CD4-positive, alpha-beta memory T cell (primary cell): ENCODE results near the gene UBR1. TPM values are rescaled to one million over a fixed set of nuclear protein-coding genes. Genes with fewer than 3 reads are reported as not detected.

ENCODE experiments used
- CTCF ChIA-PET: fragments of 350-600 bp; sonication (Branson Sonifier 250); formaldehyde crosslinking; loops from one replicate; lab custom pipeline; 2021; ENCODE audit warnings: inconsistent platforms; ENCODE audit not compliant: partially characterized antibody; lab: Charles Lee
- POLR2A ChIA-PET: fragments of 350-600 bp; sonication (Branson Sonifier 250); formaldehyde crosslinking; loops from one replicate; lab custom pipeline; 2021; ENCODE audit not compliant: partially characterized antibody; lab: Charles Lee
- DNase-seq, 5 donors: peaks; one replicate each; pipeline versions ENCODE4 v3.0.0 to v3.0.0-alpha.2; 2020 to 2022; ENCODE audit warnings: mixed read lengths in 1 of 5
- H3K27ac ChIP-seq: one replicate; pipeline ENCODE4 v1.7.0; 2013; ENCODE audit warnings: low read depth, low read length
- H3K27me3 ChIP-seq: 2 replicates; pipeline ENCODE4 v1.7.0; 2013; ENCODE audit warnings: mild to moderate bottlenecking, low read length, moderate library complexity; ENCODE audit not compliant: insufficient read depth
- H3K36me3 ChIP-seq: 2 replicates; pipeline ENCODE4 v1.7.0; 2013; ENCODE audit warnings: mild to moderate bottlenecking, low read length, moderate library complexity; ENCODE audit not compliant: insufficient read depth
- H3K4me1 ChIP-seq: 2 replicates; pipeline ENCODE4 v1.7.0; 2013; ENCODE audit warnings: mild to moderate bottlenecking, low read length, moderate library complexity; ENCODE audit not compliant: insufficient read depth
- H3K4me3 ChIP-seq, 2 donors: one replicate each; pipeline ENCODE4 v1.7.0; 2013; ENCODE audit warnings: low read length in 2 of 2, mild to moderate bottlenecking in 1 of 2
- H3K9me3 ChIP-seq, 2 donors: one replicate each; pipeline ENCODE4 v1.7.0; 2013; ENCODE audit warnings: low read length in 2 of 2, control low read depth in 1 of 2; ENCODE audit not compliant: control insufficient read depth in 1 of 2
- H3K27ac Mint-ChIP-seq, 7 donors: one replicate each; pipeline ENCODE4 v1.8.0; 2020 to 2021; ENCODE audit warnings: mixed read lengths in 7 of 7, mild to moderate bottlenecking in 6 of 7, inconsistent platforms in 3 of 7, moderate library complexity in 3 of 7
- H3K27me3 Mint-ChIP-seq, 2 donors: one replicate each; pipeline ENCODE4 v1.8.0; 2020 to 2021; ENCODE audit warnings: mixed read lengths in 2 of 2
- H3K36me3 Mint-ChIP-seq, 2 donors: one replicate each; pipeline ENCODE4 v1.8.0; 2020 to 2021; ENCODE audit warnings: mixed read lengths in 2 of 2, inconsistent platforms in 1 of 2, mild to moderate bottlenecking in 1 of 2
- H3K4me1 Mint-ChIP-seq, 4 donors: one replicate each; pipeline ENCODE4 v1.8.0; 2020 to 2021; ENCODE audit warnings: mixed read lengths in 4 of 4, mild to moderate bottlenecking in 1 of 4
- H3K4me3 Mint-ChIP-seq, 8 donors: one replicate each; pipeline ENCODE4 v1.8.0; 2020 to 2021; ENCODE audit warnings: mixed read lengths in 8 of 8, mild to moderate bottlenecking in 7 of 8, moderate library complexity in 6 of 8, inconsistent platforms in 3 of 8
- H3K9me3 Mint-ChIP-seq, 8 donors: one replicate each; pipeline ENCODE4 v1.8.0; 2020 to 2021; ENCODE audit warnings: mixed read lengths in 8 of 8, mild to moderate bottlenecking in 5 of 8, inconsistent platforms in 3 of 8, moderate library complexity in 1 of 8
- intact Hi-C: fragments of 100-400 bp; cut with micrococcal nuclease; formaldehyde crosslinking; loops from one replicate; pipeline ENCODE4 v1.15.1; 2023
- polyA plus RNA-seq, 2 donors: library from polyadenylated mRNA; unstranded; fragments of 300-500 nt; fragmentation: Illumina TruSeq; gene quantifications; one replicate each; pipeline ENCODE4 v1.2.3, GENCODE V29; 2021
- total RNA-seq, 2 experiments: library from RNA; stranded (reverse); gene quantifications; one replicate each; pipeline ENCODE4 v1.2.3, GENCODE V29; 2021

UBR1 gene
- 10 to 100 TPM; 48.5 to 50.6 TPM for total RNA-seq
- polyA plus RNA-seq, result 10 to 100 TPM; 12.9 to 19.0 TPM

- H3K27ac Mint-ChIP-seq, result peak within 1 kb of the TSS; percentile 98 to 100 (median 99)
- H3K4me1 ChIP-seq, result peaks cover 47% of the 10 kb centered on the region
- H3K4me3 ChIP-seq, result peak within 1 kb of the TSS; percentile 68 to 87
- ChIA-PET CTCF (interaction anchor here (1.0 to 1.7 kb wide), 6 partner anchors 11 to 98 kb away, joined by 3 to 6 read pairs (median 4); partner anchors contain the start of gene CCNDBP1), POLR2A (interaction anchor here (0.6 to 2.3 kb wide), 12 partner anchors 8 to 833 kb away, joined by 3 to 12 read pairs (median 4); partner anchors contain the start of genes CCNDBP1, GANC, TMEM62 and TMEM87A)
- peaks cover 0 to 2% of the 10 kb centered on the region in 2 donors for H3K27me3 Mint-ChIP-seq
- intact Hi-C loops, result loop anchor here (1.0 to 5.0 kb wide), 5 partner anchors 17 to 224 kb away; partner anchors contain the start of genes CCNDBP1, LCMT2 and TMEM62
- H3K27ac ChIP-seq, result peak within 1 kb of the TSS; percentile 93
- H3K9me3 ChIP-seq, result no peaks in the 10 kb centered on the region
- peaks cover 35 to 56% (median 47%) of the 10 kb centered on the region in 4 donors for H3K4me1 Mint-ChIP-seq
- H3K36me3 ChIP-seq, result peaks cover 4% of the 10 kb centered on the region
- H3K4me3 Mint-ChIP-seq, result peak within 1 kb of the TSS; percentile 87 to 98 (median 94)
- no peaks in the 10 kb centered on the region for H3K9me3 Mint-ChIP-seq
- H3K27me3 ChIP-seq, result no peaks in the 10 kb centered on the region
- DNase-seq, result peak; percentile 88 to 92 (median 90)
- peaks cover 18 to 38% of the 10 kb centered on the region in 2 donors for H3K36me3 Mint-ChIP-seq
These were observed at the start of gene UBR1 for GRCh38 chr15:43105778-43106485. Gene UBR1, minus strand, starts transcription at chr15:43106038. Its CDS starts 16 bp downstream, at chr15:43106022.

- H3K27ac ChIP-seq, result no peak overlapping the region
- peaks cover 28% of the 10 kb centered on the region for H3K4me1 ChIP-seq
- no peak overlapping the region for H3K4me3 ChIP-seq
- H3K9me3 Mint-ChIP-seq, result no peaks in the 10 kb centered on the region
- H3K27ac Mint-ChIP-seq, result no peak overlapping the region
- H3K36me3 Mint-ChIP-seq, result peaks cover 26 to 30% of the 10 kb centered on the region in 2 donors
- POLR2A ChIA-PET, result no interaction called here
- CTCF ChIA-PET, result no interaction called here
- no peak for DNase-seq
- no peaks in the 10 kb centered on the region for H3K27me3 ChIP-seq
- no peaks in the 10 kb centered on the region for H3K9me3 ChIP-seq
- H3K36me3 ChIP-seq, result peaks cover 21% of the 10 kb centered on the region
- H3K4me3 Mint-ChIP-seq, result no peak overlapping the region
- H3K27me3 Mint-ChIP-seq, result no peaks in the 10 kb centered on the region
- H3K4me1 Mint-ChIP-seq, result peaks cover 7 to 16% (median 12%) of the 10 kb centered on the region in 4 donors
- intact Hi-C loops, result loop anchor here (5.0 kb wide), 1 partner anchor 46 kb away; the partner anchor contains the start of gene UBR1
These were observed 47.4 kb upstream of the UBR1 start for GRCh38 chr15:43153269-43153668.

DNA sequence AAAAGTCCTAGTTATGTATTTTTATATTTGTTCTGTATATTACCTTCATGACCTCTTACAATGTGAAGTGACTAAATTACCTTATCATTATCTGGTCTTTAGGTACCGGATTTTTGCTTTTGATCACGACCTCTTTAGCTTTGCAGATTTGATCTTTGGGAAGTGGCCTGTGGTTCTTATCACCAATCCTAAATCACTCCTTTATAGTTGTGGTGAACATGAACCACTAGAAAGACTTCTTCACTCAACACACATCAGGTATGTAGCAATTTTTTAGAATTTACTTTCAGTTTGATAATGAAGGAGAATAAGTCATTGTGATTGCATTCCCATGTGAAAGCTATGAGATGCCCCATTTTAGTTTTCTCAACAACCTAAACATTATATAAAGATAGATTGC is 45.9 kb upstream of the UBR1 start:
- intact Hi-C loops, result loop anchor here (5.0 kb wide), 1 partner anchor 44 kb away; the partner anchor contains the start of gene UBR1
- H3K36me3 ChIP-seq, result peaks cover 21% of the 10 kb centered on the region
- no peak overlapping the region for H3K4me3 ChIP-seq
- H3K27ac ChIP-seq, result no peak overlapping the region
- peaks cover 28% of the 10 kb centered on the region for H3K4me1 ChIP-seq
- no peaks in the 10 kb centered on the region for H3K27me3 ChIP-seq
- ChIA-PET POLR2A (no interaction called here), CTCF (no interaction called here)
- H3K4me1 Mint-ChIP-seq, result peaks cover 7 to 16% (median 12%) of the 10 kb centered on the region in 4 donors
- no peaks in the 10 kb centered on the region for H3K9me3 ChIP-seq
- DNase-seq, result peak; percentile 47 to 85 (median 78)
- no peaks in the 10 kb centered on the region for H3K27me3 Mint-ChIP-seq
- H3K4me3 Mint-ChIP-seq, result peak overlapping the region in 7 of 8 donors; percentile 5 to 70 (median 37)
- H3K36me3 Mint-ChIP-seq, result peaks cover 17 to 26% of the 10 kb centered on the region in 2 donors
- no peaks in the 10 kb centered on the region for H3K9me3 Mint-ChIP-seq
- H3K27ac Mint-ChIP-seq, result peak overlapping the region in 3 of 7 donors; percentile 44 to 78 (median 68)

GRCh38 chr15:43150191-43150929 is 44.5 kb upstream of the UBR1 start:
- Mint-ChIP-seq H3K4me1 (peaks cover 8 to 27% (median 13%) of the 10 kb centered on the region in 4 donors), H3K9me3 (no peaks in the 10 kb centered on the region), H3K4me3 (no peak overlapping the region), H3K36me3 (peaks cover 10 to 25% of the 10 kb centered on the region in 2 donors), H3K27ac (no peak overlapping the region), H3K27me3 (no peaks in the 10 kb centered on the region)
- Histone ChIP-seq H3K27ac (no peak overlapping the region), H3K9me3 (no peaks in the 10 kb centered on the region), H3K4me1 (peaks cover 28% of the 10 kb centered on the region), H3K27me3 (no peaks in the 10 kb centered on the region), H3K36me3 (peaks cover 16% of the 10 kb centered on the region), H3K4me3 (no peak overlapping the region)
- ChIA-PET POLR2A (interaction anchor here (0.7 kb wide), 1 partner anchor 1426 kb away, joined by 3 read pairs; no protein-coding TSS in a partner anchor), CTCF (interaction anchor here (1.6 kb wide), 1 partner anchor 54 kb away, joined by 3 read pairs; no protein-coding TSS in a partner anchor)
- DNase-seq, result no peak
- intact Hi-C loops, result loop anchor here (5.0 kb wide), 1 partner anchor 43 kb away; the partner anchor contains the start of gene UBR1

GRCh38 chr15:43146184-43146583 is 40.3 kb upstream of the UBR1 start:
- POLR2A ChIA-PET, result no interaction called here
- H3K4me1 ChIP-seq, result peaks cover 23% of the 10 kb centered on the region
- no peak overlapping the region for H3K27ac ChIP-seq
- CTCF ChIA-PET, result no interaction called here
- H3K36me3 Mint-ChIP-seq, result peaks cover 14 to 20% of the 10 kb centered on the region in 2 donors
- H3K9me3 ChIP-seq, result no peaks in the 10 kb centered on the region
- peaks cover 5% of the 10 kb centered on the region for H3K36me3 ChIP-seq
- H3K4me1 Mint-ChIP-seq, result peaks cover 16 to 32% (median 18%) of the 10 kb centered on the region in 4 donors
- intact Hi-C loops, result no loop called here
- no peaks in the 10 kb centered on the region for H3K27me3 ChIP-seq
- no peaks in the 10 kb centered on the region for H3K27me3 Mint-ChIP-seq
- H3K4me3 Mint-ChIP-seq, result no peak overlapping the region
- no peak overlapping the region for H3K4me3 ChIP-seq
- no peaks in the 10 kb centered on the region for H3K9me3 Mint-ChIP-seq
- H3K27ac Mint-ChIP-seq, result no peak overlapping the region
- DNase-seq, result no peak

DNA sequence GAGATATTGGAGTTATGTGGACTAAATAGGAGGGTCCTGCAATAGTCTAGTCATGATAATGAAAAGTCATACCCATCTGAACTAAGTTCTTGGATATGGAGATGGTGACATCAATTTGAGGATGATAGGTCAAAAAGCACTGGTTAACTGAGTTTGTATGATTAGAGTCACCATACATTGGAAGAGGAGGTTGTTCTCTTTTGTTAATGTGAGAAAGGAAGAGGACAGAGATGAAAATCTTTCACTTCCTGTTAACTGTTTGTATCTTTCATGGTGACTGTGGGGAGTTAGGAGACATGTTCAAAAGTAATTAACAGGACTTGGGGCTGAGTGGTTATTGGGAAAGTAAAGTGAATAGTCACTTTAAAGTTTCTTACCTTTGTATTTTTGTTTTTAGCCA is 38.7 kb upstream of the UBR1 start:
- no peaks in the 10 kb centered on the region for H3K9me3 Mint-ChIP-seq
- peak overlapping the region in 2 of 7 donors; percentile 2 to 41 for H3K27ac Mint-ChIP-seq
- peak overlapping the region in 2 of 8 donors; percentile 7 to 9 for H3K4me3 Mint-ChIP-seq
- Histone ChIP-seq H3K27ac (no peak overlapping the region), H3K9me3 (no peaks in the 10 kb centered on the region), H3K36me3 (peaks cover 12% of the 10 kb centered on the region), H3K27me3 (no peaks in the 10 kb centered on the region), H3K4me1 (peaks cover 16% of the 10 kb centered on the region), H3K4me3 (no peak overlapping the region)
- peaks cover 16 to 32% (median 18%) of the 10 kb centered on the region in 4 donors for H3K4me1 Mint-ChIP-seq
- DNase-seq, result no peak
- no peaks in the 10 kb centered on the region for H3K27me3 Mint-ChIP-seq
- CTCF ChIA-PET, result no interaction called here
- intact Hi-C loops, result no loop called here
- peaks cover 31 to 37% of the 10 kb centered on the region in 2 donors for H3K36me3 Mint-ChIP-seq
- POLR2A ChIA-PET, result no interaction called here
